HepG2 (cell line): ENCODE data around the gene CNR2. TPM values are rescaled to one million over a fixed set of nuclear protein-coding genes. Genes with fewer than 3 reads are reported as not detected.

Experiments
- ATRX ChIP-seq: sonication (generic); formaldehyde crosslinking; IDR thresholded peaks from 2 replicates; pipeline ENCODE4 v1.4.0; 2020; ENCODE audit warnings: missing genetic modification reagents, borderline replicate concordance
- ETV5 ChIP-seq: IDR thresholded peaks from 2 replicates; pipeline ENCODE4 v1.6.1; 2018; ENCODE audit warnings: missing biosample characterization, missing genetic modification reagents, inconsistent platforms, borderline replicate concordance
- FOXA3 ChIP-seq: IDR thresholded peaks from 2 replicates; pipeline ENCODE4 v1.6.1; 2016; ENCODE audit warnings: missing genetic modification reagents, missing compliant biosample characterization
- GATAD2A ChIP-seq: IDR thresholded peaks from 2 replicates; pipeline ENCODE4 v1.6.1; 2016
- MTF1 ChIP-seq: sonication (generic); formaldehyde crosslinking; IDR thresholded peaks from 2 replicates; pipeline ENCODE4 v1.5.0; 2020; ENCODE audit warnings: missing genetic modification reagents
- MXI1 ChIP-seq: IDR thresholded peaks from 3 replicates; pipeline ENCODE4 v1.6.1; 2012; ENCODE audit warnings: low read depth, low read length, inconsistent platforms, borderline replicate concordance
- ZNF703 ChIP-seq: sonication (generic); formaldehyde crosslinking; IDR thresholded peaks from 2 replicates; pipeline ENCODE4 v1.5.1; 2020; ENCODE audit warnings: missing genetic modification reagents, mild to moderate bottlenecking, moderate library complexity, borderline replicate concordance
- polyA plus RNA-seq, 8 experiments: library from polyadenylated mRNA; depleted of rRNA in 3 of 8; stranded (reverse) in 7 of 8; unstranded in 1 of 8; fragments of >200 nt; fragmentation: Illumina TruSeq in 4 of 8; extraction: Trizol in 4 of 8; gene quantifications; 2 replicates each; pipeline versions ENCODE4 v1.2.1 to v1.2.3, GENCODE V29; 2011 to 2016; ENCODE audit warnings: low read depth in 4 of 8, missing spikeins in 1 of 8, mixed read lengths in 1 of 8; ENCODE audit not compliant: insufficient read depth in 1 of 8
- total RNA-seq, 5 experiments: library from RNA; depleted of rRNA; stranded (reverse); fragments of >200 nt; fragmentation: Illumina TruSeq; extraction: Trizol; gene quantifications; 2 replicates each; pipeline ENCODE4 v1.2.3, GENCODE V29; 2016; ENCODE audit warnings: low read depth in 1 of 5
- TF ChIP-seq, protein P1 (sequence below): IDR thresholded peaks from 2 replicates; pipeline ENCODE4 v1.6.1; 2018; ENCODE audit warnings: missing genetic modification reagents
- TF ChIP-seq, protein P2 (sequence below): IDR thresholded peaks from 2 replicates; pipeline ENCODE4 v1.4.0; 2020; ENCODE audit warnings: mild to moderate bottlenecking, missing genetic modification reagents

Gene CNR2
- total and polyA plus RNA-seq, 2 of the 13 experiments (the other 11 are each of a cell fraction or from before 2014, with no cell fraction given), result not detected

DNA sequence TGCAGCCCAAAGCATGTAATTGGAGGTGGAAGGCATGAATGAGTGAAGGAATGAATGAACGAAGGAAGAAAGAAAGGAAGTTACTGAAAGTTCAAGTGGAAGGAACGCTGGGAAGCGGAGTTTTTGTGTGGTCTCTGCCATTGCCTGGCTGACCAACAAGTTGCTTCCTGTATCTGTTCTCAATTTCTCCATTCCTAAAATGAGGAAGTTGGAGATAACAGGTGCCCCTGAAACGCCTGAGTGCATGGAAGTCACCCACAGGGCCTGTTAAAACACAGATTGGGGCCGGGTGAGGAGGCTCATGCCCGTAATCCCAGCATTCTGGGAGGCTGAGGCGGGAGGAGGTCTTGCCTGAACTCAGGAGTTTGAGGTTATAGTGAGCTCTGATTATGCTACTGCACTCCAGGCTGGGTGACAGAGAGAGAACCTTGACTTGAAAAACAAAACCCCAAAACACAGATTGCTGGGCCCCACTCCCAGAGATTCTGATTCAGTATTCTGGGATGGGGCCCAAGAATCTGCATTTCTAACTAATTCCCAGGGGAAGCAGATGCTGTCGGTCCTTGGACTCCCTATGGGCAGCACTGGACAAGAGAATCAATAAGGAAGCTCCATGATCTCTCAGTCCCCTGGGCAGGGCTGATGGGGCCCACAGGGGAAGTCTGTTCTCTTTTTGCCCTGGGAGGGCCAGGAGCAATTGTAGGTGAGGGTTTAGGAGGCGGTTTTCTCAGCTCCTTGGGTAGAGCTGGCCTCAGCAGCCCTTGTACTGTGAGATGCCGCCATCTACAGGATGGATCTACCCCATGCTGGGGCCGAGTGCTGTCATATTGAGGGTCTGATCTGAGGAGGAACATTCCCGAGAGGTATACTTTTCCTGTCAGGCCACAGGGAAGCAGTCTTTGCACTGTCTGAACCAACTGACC, 3.3 kb upstream of the CNR2 start (continued):
- peak; percentile 9; the same call in 1 of the 3 replicates for TF ChIP-seq MXI1
- TF ChIP-seq ZNF703 (CRISPR knock-in tag), result no peak
- no peak for TF ChIP-seq MTF1 (CRISPR knock-in tag)
- TF ChIP-seq FOXA3 (CRISPR knock-in tag), result peak; percentile 18; the same call in 1 of the 2 replicates
- TF ChIP-seq, protein P1, sequence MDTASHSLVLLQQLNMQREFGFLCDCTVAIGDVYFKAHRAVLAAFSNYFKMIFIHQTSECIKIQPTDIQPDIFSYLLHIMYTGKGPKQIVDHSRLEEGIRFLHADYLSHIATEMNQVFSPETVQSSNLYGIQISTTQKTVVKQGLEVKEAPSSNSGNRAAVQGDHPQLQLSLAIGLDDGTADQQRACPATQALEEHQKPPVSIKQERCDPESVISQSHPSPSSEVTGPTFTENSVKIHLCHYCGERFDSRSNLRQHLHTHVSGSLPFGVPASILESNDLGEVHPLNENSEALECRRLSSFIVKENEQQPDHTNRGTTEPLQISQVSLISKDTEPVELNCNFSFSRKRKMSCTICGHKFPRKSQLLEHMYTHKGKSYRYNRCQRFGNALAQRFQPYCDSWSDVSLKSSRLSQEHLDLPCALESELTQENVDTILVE (CRISPR knock-in tag), result 0 out of 2 replicates have a peak, but pooled peaks have one; percentile 32
- TF ChIP-seq, protein P2, sequence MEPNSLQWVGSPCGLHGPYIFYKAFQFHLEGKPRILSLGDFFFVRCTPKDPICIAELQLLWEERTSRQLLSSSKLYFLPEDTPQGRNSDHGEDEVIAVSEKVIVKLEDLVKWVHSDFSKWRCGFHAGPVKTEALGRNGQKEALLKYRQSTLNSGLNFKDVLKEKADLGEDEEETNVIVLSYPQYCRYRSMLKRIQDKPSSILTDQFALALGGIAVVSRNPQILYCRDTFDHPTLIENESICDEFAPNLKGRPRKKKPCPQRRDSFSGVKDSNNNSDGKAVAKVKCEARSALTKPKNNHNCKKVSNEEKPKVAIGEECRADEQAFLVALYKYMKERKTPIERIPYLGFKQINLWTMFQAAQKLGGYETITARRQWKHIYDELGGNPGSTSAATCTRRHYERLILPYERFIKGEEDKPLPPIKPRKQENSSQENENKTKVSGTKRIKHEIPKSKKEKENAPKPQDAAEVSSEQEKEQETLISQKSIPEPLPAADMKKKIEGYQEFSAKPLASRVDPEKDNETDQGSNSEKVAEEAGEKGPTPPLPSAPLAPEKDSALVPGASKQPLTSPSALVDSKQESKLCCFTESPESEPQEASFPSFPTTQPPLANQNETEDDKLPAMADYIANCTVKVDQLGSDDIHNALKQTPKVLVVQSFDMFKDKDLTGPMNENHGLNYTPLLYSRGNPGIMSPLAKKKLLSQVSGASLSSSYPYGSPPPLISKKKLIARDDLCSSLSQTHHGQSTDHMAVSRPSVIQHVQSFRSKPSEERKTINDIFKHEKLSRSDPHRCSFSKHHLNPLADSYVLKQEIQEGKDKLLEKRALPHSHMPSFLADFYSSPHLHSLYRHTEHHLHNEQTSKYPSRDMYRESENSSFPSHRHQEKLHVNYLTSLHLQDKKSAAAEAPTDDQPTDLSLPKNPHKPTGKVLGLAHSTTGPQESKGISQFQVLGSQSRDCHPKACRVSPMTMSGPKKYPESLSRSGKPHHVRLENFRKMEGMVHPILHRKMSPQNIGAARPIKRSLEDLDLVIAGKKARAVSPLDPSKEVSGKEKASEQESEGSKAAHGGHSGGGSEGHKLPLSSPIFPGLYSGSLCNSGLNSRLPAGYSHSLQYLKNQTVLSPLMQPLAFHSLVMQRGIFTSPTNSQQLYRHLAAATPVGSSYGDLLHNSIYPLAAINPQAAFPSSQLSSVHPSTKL (CRISPR knock-in tag), result peak; percentile 32; the same call in 1 of the 2 replicates
- TF ChIP-seq ATRX (CRISPR knock-in tag), result no peak
- TF ChIP-seq ETV5 (CRISPR knock-in tag), result peak; percentile 7; the same call in 1 of the 2 replicates
- TF ChIP-seq GATAD2A, result 0 out of 2 replicates have a peak, but pooled peaks have one; percentile 50
